ENCODE results near the gene XKR8.

The XKR8 gene

DNA sequence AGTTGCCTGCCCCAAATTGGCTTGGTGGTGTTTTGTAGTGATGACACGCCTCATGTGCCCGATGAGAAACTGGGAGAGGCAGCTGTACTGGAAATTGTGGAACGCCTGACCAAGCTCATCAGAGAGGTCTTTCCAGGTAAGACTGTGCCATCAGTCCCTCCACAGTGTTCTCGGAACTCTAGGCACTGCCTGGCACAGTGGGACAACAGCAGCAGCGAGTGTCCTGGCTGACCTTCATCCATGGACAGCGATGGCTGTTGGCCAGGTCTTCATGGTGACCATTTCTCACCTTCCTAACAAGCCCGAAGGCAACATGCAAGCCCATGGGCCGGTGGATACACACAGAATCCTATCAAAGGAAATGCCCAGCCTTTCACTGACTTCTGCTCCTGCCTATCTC lies 10.7 kb upstream of the XKR8 start:
- no peak overlapping the region for H2AFZ ChIP-seq (ENCODE audit: low read length)
- H3K9me2 ChIP-seq (replicated peaks; ENCODE audit: insufficient read depth, low read length), result no peaks in the 10 kb centered on the region
- H4K20me1 ChIP-seq (ENCODE audit: insufficient read depth, low read length), result no peaks in the 10 kb centered on the region
- H3K79me2 ChIP-seq (ENCODE audit: low read length), result no peaks in the 10 kb centered on the region
- H3K9me3 ChIP-seq (replicated peaks; ENCODE audit: insufficient read depth, low read length), result no peaks in the 10 kb centered on the region
- no peak overlapping the region for H3K27ac ChIP-seq (ENCODE audit: low read length)
- H3K4me3 ChIP-seq (ENCODE audit: low read length), result no peak overlapping the region
- H3K27me3 ChIP-seq (replicated peaks; ENCODE audit: insufficient read depth, low read length), result no peaks in the 10 kb centered on the region
- no peaks in the 10 kb centered on the region for H3F3A ChIP-seq (ENCODE audit: insufficient read depth, low read length)
- DNase-seq, result no peak
- no peaks in the 10 kb centered on the region for H3K4me1 ChIP-seq (ENCODE audit: low read length)
- no peak overlapping the region for H3K4me2 ChIP-seq (ENCODE audit: low read depth, low read length)
- no peaks in the 10 kb centered on the region for H3K36me3 ChIP-seq (replicated peaks; ENCODE audit: insufficient read depth, low read length)
- TF ChIP-seq, protein P1, sequence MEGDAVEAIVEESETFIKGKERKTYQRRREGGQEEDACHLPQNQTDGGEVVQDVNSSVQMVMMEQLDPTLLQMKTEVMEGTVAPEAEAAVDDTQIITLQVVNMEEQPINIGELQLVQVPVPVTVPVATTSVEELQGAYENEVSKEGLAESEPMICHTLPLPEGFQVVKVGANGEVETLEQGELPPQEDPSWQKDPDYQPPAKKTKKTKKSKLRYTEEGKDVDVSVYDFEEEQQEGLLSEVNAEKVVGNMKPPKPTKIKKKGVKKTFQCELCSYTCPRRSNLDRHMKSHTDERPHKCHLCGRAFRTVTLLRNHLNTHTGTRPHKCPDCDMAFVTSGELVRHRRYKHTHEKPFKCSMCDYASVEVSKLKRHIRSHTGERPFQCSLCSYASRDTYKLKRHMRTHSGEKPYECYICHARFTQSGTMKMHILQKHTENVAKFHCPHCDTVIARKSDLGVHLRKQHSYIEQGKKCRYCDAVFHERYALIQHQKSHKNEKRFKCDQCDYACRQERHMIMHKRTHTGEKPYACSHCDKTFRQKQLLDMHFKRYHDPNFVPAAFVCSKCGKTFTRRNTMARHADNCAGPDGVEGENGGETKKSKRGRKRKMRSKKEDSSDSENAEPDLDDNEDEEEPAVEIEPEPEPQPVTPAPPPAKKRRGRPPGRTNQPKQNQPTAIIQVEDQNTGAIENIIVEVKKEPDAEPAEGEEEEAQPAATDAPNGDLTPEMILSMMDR (IDR thresholded peaks at IDR 0.05; ENCODE audit: low read length), result no peak
- no peak for TF ChIP-seq EZH2 (optimal IDR thresholded peaks at IDR 0.05; ENCODE audit: low read depth, low read length)
- TF ChIP-seq EZH2phosphoT487 (IDR thresholded peaks at IDR 0.05; ENCODE audit: low read length), result no peak
- no peak overlapping the region for H3K9ac ChIP-seq (ENCODE audit: low read length)

DNA sequence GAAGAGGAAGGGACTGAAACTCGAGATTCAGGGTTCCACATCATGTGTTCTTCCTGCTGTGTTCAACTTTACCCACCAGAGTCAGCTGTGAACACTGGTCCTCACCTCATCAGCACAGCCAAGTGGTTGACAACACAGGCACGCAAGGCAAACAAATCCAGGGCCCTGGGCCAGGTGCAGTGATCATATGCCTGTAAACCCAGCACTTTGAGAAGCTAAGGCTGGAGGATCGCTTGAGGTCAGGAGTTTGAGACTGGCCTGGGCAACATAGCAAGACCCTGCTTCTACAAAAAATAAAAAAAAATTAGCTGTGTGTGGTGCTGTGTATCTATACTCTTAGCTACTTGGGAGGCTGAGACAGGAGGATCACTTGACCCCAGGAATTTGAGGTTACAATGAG lies 8.4 kb upstream of the XKR8 start:
- no peak for TF ChIP-seq EZH2phosphoT487 (IDR thresholded peaks at IDR 0.05; ENCODE audit: low read length)
- H3F3A ChIP-seq (ENCODE audit: insufficient read depth, low read length), result no peaks in the 10 kb centered on the region
- no peak overlapping the region for H3K4me3 ChIP-seq (ENCODE audit: low read length)
- no peak overlapping the region for H3K27ac ChIP-seq (ENCODE audit: low read length)
- no peak for DNase-seq
- no peaks in the 10 kb centered on the region for H3K36me3 ChIP-seq (replicated peaks; ENCODE audit: insufficient read depth, low read length)
- no peaks in the 10 kb centered on the region for H3K9me2 ChIP-seq (replicated peaks; ENCODE audit: insufficient read depth, low read length)
- no peak overlapping the region for H3K9ac ChIP-seq (ENCODE audit: low read length)
- no peaks in the 10 kb centered on the region for H4K20me1 ChIP-seq (ENCODE audit: insufficient read depth, low read length)
- no peak overlapping the region for H3K4me2 ChIP-seq (ENCODE audit: low read depth, low read length)
- H3K79me2 ChIP-seq (ENCODE audit: low read length), result no peaks in the 10 kb centered on the region
- no peaks in the 10 kb centered on the region for H3K27me3 ChIP-seq (replicated peaks; ENCODE audit: insufficient read depth, low read length)
- H2AFZ ChIP-seq (ENCODE audit: low read length), result no peak overlapping the region
- no peaks in the 10 kb centered on the region for H3K9me3 ChIP-seq (replicated peaks; ENCODE audit: insufficient read depth, low read length)
- H3K4me1 ChIP-seq (ENCODE audit: low read length), result no peaks in the 10 kb centered on the region

DNA sequence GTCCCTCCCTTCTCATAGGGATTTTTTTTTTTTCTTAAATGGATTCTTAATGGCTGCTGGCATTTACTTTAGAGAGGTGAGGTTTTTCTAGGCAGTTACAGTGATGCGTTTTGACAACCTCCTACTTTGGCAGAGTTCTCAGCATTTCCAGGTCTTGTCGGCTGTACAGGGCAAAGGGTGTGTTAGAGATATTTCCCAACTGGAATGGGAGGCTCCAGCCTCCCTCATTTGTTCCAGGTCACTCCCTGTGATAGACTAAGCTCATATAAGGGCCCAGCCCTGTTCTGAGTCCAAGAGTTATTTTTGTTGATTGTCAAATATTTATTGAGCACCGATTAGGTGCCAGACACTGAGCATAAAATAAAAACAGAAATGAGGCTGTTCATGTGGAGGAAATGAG lies 7.6 kb upstream of the XKR8 start:
- no peak for DNase-seq
- H2AFZ ChIP-seq (ENCODE audit: low read length), result no peak overlapping the region
- H3K36me3 ChIP-seq (replicated peaks; ENCODE audit: insufficient read depth, low read length), result no peaks in the 10 kb centered on the region
- no peak overlapping the region for H3K27ac ChIP-seq (ENCODE audit: low read length)
- H3K4me2 ChIP-seq (ENCODE audit: low read depth, low read length), result no peak overlapping the region
- H3K9me2 ChIP-seq (replicated peaks; ENCODE audit: insufficient read depth, low read length), result no peaks in the 10 kb centered on the region
- H4K20me1 ChIP-seq (ENCODE audit: insufficient read depth, low read length), result no peaks in the 10 kb centered on the region
- TF ChIP-seq EZH2phosphoT487 (IDR thresholded peaks at IDR 0.05; ENCODE audit: low read length) (no peak), EZH2 (optimal IDR thresholded peaks at IDR 0.05; ENCODE audit: low read depth, low read length) (no peak)
- TF ChIP-seq, protein P1 (IDR thresholded peaks at IDR 0.05; ENCODE audit: low read length), result no peak
- H3K27me3 ChIP-seq (replicated peaks; ENCODE audit: insufficient read depth, low read length), result no peaks in the 10 kb centered on the region
- H3K79me2 ChIP-seq (ENCODE audit: low read length), result no peaks in the 10 kb centered on the region
- H3K9me3 ChIP-seq (replicated peaks; ENCODE audit: insufficient read depth, low read length), result no peaks in the 10 kb centered on the region
- H3F3A ChIP-seq (ENCODE audit: insufficient read depth, low read length), result no peaks in the 10 kb centered on the region
- no peak overlapping the region for H3K9ac ChIP-seq (ENCODE audit: low read length)
- no peak overlapping the region for H3K4me3 ChIP-seq (ENCODE audit: low read length)
- no peaks in the 10 kb centered on the region for H3K4me1 ChIP-seq (ENCODE audit: low read length)

DNA sequence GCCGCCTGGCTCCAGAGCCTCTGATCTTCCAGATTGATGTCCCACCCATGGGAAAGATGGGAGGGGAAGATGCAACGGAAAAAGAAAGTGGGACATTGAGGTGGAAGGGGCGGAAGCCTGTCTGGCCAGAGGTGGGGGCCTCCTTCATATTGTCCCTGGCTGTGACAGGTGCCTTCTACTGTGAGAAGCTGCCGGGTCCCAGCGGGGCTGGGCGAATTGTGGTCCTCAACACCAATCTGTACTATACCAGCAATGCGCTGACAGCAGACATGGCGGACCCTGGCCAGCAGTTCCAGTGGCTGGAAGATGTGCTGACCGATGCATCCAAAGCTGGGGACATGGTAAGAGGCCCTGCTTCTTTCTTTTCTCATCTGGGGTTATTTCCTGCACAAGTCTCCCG lies 5.6 kb upstream of the XKR8 start:
- Histone ChIP-seq H3K4me1 (ENCODE audit: low read length) (no peaks in the 10 kb centered on the region), H3K27ac (ENCODE audit: low read length) (no peak overlapping the region), H4K20me1 (ENCODE audit: insufficient read depth, low read length) (no peaks in the 10 kb centered on the region), H3K9ac (ENCODE audit: low read length) (no peak overlapping the region), H3K79me2 (ENCODE audit: low read length) (no peaks in the 10 kb centered on the region), H3K27me3 (replicated peaks; ENCODE audit: insufficient read depth, low read length) (no peaks in the 10 kb centered on the region), H3F3A (ENCODE audit: insufficient read depth, low read length) (no peaks in the 10 kb centered on the region), H2AFZ (ENCODE audit: low read length) (no peak overlapping the region), H3K4me2 (ENCODE audit: low read depth, low read length) (no peak overlapping the region), H3K9me2 (replicated peaks; ENCODE audit: insufficient read depth, low read length) (no peaks in the 10 kb centered on the region), H3K4me3 (ENCODE audit: low read length) (no peak overlapping the region), H3K36me3 (replicated peaks; ENCODE audit: insufficient read depth, low read length) (no peaks in the 10 kb centered on the region), H3K9me3 (replicated peaks; ENCODE audit: insufficient read depth, low read length) (no peaks in the 10 kb centered on the region)
- no peak for DNase-seq
- no peak for TF ChIP-seq EZH2phosphoT487 (IDR thresholded peaks at IDR 0.05; ENCODE audit: low read length)
- no peak for TF ChIP-seq EZH2 (optimal IDR thresholded peaks at IDR 0.05; ENCODE audit: low read depth, low read length)
- TF ChIP-seq, protein P1 (IDR thresholded peaks at IDR 0.05; ENCODE audit: low read length), result no peak

All from MM.1S (cell line).